Stimulated activated CD4-positive, alpha-beta T cell treated with anti-CD3 and anti-CD28 coated beads, Interleukin-12 subunit alpha, Interleukin-12 subunit beta, amount 100 ng/mL, for 24 hours (primary cell): ENCODE measurements around the gene SAMD4A.

ENCODE experiments used
- DNase-seq, 2 experiments: peaks; one replicate each; pipeline ENCODE4 v3.0.0-alpha.2; 2020; ENCODE audit warnings: low read depth in 2 of 2

Gene SAMD4A

DNA sequence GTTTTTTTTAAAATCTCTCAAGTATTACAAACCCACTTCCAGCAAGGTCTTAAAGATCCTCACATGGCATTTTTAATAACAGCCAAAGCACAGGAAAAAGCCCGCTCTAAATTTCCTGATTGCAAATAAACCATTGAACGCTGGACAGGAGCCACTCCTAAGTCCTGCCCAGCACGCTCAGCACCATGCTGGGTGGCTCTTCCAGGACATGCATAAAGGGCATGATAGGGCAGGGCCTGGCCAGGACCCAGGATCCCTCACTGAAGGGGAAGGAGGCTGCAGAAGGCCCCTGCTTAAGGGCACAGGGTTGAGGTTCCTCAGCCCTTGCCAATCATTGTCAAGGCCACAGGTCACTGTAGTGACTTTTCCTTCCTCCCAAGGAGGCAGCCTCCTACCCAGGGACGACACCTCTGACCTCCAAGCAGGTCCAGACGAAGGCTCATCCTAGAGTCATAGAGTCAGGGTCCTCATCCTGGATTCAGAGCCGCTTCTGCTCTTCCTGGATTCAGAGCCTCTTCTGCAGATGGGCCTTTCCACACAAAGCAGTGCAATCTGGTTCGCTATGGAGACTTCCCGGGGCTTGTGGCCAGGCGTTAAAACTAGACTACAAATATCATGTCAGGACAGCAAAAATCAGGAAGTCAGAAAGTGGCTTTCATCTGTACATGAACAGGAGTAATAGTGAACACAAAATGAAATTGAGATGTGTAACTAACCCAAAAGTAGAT, 211.9 kb downstream of the SAMD4A start:
- no peak for DNase-seq

DNA sequence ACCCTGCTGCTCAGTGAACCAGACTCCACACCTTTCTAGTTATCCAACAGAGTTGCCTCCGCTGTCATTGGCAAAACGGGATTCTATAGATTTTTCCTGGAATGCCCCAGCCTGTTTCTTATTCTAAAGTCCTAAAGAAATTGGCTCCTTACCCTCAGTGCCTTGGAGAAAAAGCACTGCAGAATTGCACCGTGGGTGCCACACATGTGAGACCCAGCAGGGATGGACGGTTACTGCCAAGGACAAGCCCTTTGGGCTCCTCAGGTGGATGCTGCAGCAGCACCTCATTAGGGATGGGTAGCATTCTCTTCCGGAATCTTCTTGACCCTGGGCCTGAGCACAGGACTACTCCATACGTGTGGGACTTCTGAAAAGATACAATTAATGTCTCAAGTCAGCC, 214.2 kb downstream of the SAMD4A start:
- no peak for DNase-seq

GRCh38 chr14:54781961-54782750, 215.2 kb downstream of the SAMD4A start:
- no peak for DNase-seq

- no peak for DNase-seq
Measured at GRCh38 chr14:54782751-54783659, 216.1 kb downstream of the SAMD4A start.

DNA sequence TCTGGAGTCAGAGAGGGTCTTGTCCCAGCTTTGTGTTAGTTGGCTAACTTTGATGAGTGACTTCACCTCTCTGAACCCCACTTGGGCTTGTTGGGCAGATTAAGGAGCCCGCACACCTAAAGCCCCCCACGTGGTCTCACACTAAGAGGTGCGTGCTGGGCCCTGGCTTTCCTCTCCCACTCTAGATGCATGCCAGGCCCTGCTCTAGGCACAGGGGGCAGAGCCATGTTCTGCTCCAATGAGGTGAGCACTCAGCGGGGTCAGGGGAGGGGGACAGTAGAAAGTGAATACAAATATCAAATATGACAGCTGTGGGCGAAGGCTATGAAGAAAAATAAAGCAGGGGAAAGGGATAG, 216.7 kb downstream of the SAMD4A start:
- DNase-seq = no peak

- DNase-seq = no peak
Measured at GRCh38 chr14:54784060-54784459, 217.1 kb downstream of the SAMD4A start.

GRCh38 chr14:54784657-54785056, 217.7 kb downstream of the SAMD4A start:
- DNase-seq = no peak

DNA sequence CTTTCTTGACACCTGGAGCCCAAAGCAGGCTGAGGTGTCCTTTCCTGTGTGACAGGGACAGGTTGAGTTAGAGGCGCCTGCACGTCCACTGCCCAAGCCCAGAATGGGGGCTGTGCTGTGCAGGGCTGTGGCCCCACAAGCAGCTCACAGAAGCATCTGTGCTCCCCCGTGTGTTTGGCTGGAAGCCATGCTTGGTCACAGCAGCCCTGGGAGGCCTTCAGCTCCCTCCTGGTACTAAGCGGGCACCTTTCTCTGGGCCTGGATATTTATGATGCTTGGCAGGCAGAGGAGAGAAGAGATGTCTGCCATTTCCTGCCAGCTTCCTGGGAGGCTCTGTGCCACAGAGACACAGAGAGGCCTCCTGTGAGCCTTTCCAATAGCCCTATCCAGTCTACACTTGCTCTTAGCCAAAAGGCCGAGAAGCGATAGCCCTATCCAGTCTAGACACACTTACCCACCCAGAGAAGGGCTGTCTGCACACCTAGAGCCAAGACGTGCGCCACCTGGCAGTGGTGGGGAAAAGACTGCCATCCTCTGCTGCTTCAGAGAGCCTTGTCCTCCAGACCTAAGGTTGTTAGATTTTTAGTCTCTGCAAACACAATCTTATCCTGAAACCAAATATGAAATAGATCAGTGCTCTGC, 218.3 kb downstream of the SAMD4A start:
- no peak for DNase-seq

- no peak for DNase-seq
Measured at GRCh38 chr14:54785778-54786770, 219.1 kb downstream of the SAMD4A start.

DNA sequence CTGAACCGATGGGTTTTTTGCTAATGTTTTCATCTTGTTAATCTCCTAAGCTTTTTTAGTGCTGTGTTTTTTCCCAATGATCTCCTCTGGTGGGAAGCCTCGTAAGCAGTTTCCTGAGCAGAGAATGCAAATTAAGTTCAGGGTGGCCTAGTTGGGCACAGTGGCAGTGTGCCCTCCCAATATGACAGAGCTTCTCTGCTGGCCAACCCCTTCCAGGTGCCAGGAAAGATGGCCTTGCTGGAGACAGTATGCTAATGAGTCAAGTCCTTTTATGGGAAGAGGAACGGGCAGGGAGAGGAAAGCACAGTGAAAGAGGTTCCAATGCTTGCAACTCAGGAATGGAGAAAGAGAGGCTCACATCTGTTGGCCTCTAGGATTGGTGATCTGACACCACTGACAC, 219.9 kb downstream of the SAMD4A start:
- no peak for DNase-seq

DNA sequence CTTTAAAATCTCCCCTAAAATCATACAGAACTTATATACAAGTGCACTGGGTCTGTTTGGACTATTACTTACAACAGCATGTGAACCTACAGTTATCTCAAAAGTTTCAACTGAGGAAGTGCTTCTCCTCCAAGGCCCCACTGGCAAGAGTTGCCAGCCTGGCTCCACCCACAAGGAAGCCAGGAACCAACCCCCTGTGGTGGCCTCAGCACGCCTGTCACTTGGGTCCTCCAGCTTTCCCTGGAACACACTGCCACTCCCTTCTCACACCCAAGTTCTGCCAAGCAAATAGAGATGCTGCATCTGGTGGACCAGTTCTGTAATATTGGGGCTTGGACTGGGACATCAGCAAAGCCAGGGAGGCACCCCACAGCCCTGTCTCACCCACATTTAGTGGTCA, 220.3 kb downstream of the SAMD4A start:
- DNase-seq = no peak

DNA sequence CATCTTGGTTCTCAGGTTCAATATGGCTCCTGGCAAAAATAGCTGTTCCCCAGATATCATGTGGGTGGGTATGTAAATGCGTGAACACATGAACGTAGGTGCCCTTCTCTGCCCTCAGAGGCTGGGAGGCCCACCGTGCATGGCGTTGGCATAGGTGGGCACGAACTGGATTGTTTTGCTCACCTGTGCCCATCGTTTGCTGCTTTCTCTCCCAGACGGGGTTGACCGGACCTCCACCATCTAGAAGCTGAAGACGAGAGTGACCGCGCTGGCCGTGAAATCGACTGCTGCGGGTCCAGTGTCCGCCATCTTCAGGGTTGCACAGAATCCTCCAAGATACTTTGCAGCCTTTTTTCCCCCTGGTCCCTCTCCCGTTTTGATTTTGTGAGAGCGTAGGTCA, 221.8 kb downstream of the SAMD4A start:
- DNase-seq = no peak

DNA sequence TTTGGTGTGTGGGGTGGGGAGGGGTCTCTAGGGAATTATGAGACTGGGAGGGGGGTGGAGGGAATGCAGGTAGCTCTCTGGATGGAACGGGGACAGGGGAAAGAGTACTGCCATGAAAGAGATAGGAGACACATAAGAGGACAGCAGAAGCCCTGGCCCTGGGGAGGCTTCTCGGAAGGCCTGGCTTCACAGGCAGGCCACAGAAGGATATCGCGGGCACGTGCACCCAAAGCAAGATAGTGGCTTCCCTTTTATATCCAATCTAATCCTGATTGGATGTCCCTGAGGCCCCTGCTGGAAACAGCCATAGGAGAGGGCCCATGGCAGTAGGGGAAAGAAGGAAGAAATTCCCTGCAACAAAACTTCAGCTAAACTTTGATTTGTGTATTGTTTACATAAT, 222.2 kb downstream of the SAMD4A start:
- DNase-seq = no peak

DNA sequence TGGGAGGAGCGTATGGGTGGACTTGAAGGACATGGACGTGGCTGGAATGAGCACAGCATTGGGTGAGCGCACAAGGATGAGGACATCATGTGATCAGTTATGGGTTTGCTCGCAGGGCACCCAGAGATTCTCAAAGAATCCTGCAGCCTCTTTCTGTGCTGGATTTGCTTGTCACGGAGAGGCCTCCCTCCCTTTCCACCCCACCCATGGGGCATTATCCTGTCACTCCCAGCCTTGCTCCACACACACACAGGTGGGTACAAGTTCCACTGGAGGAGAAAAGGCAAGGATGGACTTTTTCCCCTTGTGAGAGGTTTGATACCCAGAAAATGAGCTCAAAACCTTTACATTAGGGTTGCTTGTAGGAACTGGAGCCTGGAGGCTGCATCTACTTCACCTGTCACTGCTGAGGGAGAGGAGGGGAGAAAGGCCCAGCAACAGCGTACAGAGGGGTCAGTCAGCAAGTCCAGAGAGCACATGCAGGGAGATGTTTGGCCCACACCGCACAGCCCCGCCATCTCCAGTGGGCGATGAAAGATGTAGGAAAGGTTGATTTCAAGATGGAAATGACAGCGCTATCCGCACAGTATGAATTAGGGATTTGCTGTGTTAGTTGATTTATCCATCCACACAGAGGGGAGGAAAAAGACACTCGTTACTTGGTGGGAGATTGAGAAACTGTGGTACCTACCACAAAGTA, 223.0 kb downstream of the SAMD4A start:
- DNase-seq = no peak

- no peak for DNase-seq
Measured at GRCh38 chr14:54791001-54791400, 224.1 kb downstream of the SAMD4A start.

DNA sequence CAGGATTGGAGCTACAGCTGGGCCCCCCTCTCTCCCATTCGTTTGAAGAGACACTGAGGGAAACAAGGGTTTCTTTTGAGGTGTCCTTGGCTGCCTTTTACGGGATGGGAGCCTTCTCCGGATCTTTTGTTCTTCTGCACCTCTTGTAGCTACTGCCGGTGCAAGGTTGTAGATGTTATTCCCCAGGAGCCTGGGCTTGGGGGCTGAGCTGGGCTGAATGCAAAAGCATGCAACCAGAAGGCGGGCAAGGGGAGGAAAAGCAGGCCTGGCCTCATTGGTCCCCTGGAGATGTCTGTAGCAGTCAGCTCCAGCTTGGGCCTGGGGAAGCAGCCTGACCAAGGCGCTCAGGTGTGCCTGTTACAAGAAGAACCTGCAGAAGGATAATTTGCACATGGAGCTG, 225.4 kb downstream of the SAMD4A start:
- no peak for DNase-seq

GRCh38 chr14:54794159-54794558, 227.2 kb downstream of the SAMD4A start:
- no peak for DNase-seq

GRCh38 chr14:54794796-54795195, 227.9 kb downstream of the SAMD4A start:
- no peak for DNase-seq

DNA sequence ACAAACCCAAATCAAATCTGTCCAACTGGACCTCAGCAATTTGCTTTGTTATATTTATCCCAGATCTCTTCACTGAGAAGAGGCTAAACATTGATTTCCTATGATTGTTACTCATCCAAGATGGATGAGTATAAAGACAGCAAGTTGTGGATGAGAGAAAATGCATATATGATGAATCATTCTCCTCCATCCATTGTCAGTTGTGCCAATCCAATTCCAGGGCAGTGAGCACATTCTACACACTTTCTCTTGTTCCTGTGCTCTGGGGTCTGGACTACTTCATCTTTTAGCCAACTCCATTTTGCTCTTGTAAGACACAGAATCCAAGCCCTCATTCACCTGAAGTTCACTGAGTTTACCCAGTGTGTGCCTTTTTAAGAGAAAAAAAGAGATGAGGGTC, 230.0 kb downstream of the SAMD4A start:
- no peak for DNase-seq

DNA sequence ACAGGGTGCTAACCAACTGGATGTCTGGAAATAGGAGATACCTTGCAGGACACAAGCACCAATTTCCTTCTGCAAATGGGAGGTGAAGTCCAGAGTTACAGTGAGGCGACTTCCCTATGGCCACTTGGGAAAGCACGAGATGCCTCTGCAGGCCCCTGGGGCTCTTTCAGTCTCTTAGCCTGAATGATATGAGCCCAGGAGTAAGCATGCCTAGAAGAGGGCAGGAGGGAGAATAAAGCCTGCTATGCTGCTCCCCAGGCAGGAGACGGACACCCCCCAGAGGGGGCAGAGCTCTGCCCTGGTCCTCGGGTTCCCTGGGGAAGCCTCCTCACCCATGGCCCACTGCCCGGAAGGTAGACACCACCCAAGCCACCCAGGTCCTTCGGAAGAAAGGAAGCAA, 230.6 kb downstream of the SAMD4A start:
- no peak for DNase-seq
